ENCODE data around the gene RYR2.
"Not testable (repeated sequence)": the region's sequence is repeated elsewhere in the genome, so short reads cannot be mapped to it uniquely, and the experiment has no call there.

Gene RYR2

DNA sequence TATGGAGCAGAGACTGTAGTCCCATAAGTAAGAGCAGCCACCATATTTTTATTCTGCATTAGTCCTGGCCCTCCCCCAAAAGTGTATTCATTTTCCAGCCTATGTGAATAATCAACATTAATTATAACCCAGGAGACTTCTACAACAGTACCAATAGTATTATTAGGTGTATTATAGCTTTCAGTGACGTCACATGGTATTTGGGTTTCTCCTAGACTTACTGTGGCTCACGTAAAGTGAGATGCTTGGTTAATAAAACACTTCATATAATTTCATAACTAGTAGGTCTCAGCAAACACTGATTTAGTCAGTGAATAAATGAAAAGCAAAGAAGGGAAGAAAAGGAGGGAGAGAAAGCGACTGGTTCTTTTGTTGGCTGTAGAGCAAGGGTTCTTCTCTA is 762.5 kb downstream of the RYR2 start:
- TF ChIP-seq, protein P1, sequence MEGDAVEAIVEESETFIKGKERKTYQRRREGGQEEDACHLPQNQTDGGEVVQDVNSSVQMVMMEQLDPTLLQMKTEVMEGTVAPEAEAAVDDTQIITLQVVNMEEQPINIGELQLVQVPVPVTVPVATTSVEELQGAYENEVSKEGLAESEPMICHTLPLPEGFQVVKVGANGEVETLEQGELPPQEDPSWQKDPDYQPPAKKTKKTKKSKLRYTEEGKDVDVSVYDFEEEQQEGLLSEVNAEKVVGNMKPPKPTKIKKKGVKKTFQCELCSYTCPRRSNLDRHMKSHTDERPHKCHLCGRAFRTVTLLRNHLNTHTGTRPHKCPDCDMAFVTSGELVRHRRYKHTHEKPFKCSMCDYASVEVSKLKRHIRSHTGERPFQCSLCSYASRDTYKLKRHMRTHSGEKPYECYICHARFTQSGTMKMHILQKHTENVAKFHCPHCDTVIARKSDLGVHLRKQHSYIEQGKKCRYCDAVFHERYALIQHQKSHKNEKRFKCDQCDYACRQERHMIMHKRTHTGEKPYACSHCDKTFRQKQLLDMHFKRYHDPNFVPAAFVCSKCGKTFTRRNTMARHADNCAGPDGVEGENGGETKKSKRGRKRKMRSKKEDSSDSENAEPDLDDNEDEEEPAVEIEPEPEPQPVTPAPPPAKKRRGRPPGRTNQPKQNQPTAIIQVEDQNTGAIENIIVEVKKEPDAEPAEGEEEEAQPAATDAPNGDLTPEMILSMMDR (IDR thresholded peaks at IDR 0.05; ENCODE audit: insufficient read depth, low read depth, low read length, missing control alignments) = no peak
- no peak overlapping the region for H3K4me3 ChIP-seq (ENCODE audit: low read depth, low read length)
- DNase-seq (ENCODE audit: low read depth) = no peak

DNA sequence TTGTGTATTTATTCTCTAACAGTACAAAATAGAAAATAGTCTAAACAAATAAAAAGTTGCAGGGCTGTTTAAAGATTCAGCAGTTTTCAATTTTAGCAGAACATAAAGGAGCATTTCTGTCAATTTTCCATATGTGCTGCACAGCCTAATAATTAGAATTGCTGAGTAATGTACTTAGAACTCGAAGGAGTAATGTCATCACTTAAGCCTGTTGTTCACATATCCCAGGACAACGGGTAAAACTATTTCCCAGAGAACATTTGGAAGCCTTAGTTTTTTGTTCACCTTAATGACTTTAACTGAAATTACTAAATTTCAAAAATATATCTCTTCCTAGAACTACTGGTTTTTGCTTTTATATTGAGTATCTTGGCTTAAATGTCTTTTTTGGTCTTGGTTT is 767.1 kb downstream of the RYR2 start:
- TF ChIP-seq, protein P1 (IDR thresholded peaks at IDR 0.05; ENCODE audit: insufficient read depth, low read depth, low read length, missing control alignments) = no peak
- no peak for DNase-seq (ENCODE audit: low read depth)
- H3K4me3 ChIP-seq (ENCODE audit: low read depth, low read length) = no peak overlapping the region

DNA sequence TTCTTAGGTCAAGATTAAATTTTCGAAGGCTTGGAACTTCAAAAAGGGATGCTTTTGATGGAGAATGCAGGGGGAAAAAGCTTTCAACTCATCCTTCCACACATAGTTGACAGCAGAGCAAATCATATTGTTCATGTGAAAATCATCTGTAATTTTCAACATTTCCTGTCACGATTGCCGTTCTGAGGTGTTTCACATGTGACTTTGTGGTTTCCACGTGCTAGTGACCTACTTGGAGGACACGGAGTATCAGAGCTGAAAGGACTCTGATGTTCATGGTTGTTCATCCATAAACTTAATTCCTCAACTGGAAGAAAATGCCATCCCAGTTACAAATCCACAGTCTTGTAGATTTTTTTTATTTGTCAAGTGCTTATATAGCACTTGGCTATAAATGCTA is 769.6 kb downstream of the RYR2 start:
- no peak for DNase-seq (ENCODE audit: low read depth)
- TF ChIP-seq, protein P1 (IDR thresholded peaks at IDR 0.05; ENCODE audit: insufficient read depth, low read depth, low read length, missing control alignments) = no peak
- H3K4me3 ChIP-seq (ENCODE audit: low read depth, low read length) = no peak overlapping the region

DNA sequence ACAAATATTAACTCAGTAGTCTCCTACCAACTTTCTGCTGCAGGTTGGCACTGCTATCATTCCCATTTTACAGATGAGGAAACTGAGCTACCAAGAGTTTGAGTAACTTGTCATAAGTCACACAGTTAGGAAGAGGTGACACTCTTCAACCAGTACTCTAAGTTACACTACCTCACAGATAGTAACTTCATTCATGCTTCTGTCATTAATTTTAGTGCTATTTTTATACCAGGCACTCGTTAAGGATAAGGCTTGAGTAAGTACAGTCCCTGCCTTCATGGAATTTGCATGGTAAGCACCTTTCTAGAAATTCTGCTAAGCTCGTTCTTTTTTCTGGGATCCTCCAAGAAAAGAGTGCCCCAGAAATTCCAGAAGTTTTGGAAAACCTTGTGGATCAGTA is 770.1 kb downstream of the RYR2 start:
- no peak for DNase-seq (ENCODE audit: low read depth)
- TF ChIP-seq, protein P1 (IDR thresholded peaks at IDR 0.05; ENCODE audit: insufficient read depth, low read depth, low read length, missing control alignments) = no peak
- no peak overlapping the region for H3K4me3 ChIP-seq (ENCODE audit: low read depth, low read length)

DNA sequence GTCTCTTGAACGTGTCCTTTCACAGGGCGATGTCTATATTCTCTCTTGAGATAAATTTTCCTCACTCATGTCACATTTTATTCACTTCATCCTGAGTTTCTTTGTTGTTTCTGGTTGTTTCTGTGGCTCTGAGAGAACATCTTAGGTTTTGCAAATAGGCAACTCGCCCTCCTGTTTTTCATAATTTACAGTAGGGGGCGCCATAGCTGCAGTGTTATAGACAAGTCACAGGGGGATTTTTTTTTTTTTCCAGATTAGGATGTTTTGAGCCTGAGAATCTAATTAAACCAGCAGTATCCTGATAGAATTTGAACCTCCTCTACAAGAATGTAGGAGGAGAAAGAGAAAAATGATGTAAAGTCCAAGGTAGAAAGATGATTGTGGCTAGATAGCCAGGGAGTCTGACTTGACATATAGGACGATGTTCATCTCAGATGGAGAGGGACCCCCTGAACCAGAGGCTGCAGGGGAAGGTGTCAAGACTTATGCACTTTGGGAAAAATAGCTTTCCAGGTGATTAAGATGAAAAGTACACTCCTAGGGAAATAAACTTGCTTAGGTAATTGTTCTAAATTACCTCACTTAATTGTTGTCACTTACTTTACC is 772.4 kb downstream of the RYR2 start:
- H3K4me3 ChIP-seq (ENCODE audit: low read depth, low read length) = no peak overlapping the region
- TF ChIP-seq, protein P1 (IDR thresholded peaks at IDR 0.05; ENCODE audit: insufficient read depth, low read depth, low read length, missing control alignments) = peak; percentile 49
- DNase-seq (ENCODE audit: low read depth) = peak; percentile 18

DNA sequence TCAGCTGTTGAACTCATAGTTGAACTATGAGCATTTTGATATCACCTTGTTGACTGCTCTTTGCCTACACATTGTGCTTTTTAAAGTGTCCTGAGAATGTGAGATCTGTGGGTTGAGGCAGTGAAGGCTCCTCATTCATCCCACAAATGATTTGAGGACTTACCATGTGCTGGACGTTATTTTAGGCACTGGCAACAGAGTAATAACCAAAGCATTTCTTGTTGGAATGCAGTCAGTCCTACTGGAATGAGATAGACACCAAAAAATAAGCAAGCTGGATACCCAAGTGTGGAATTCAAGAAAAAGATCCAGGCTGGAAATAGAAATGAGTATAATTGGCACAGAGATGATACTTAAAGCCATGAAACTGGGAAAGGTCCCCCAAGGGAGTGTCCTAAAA is 775.3 kb downstream of the RYR2 start:
- H3K4me3 ChIP-seq (ENCODE audit: low read depth, low read length) = no peak overlapping the region
- DNase-seq (ENCODE audit: low read depth) = no peak
- TF ChIP-seq, protein P1 (IDR thresholded peaks at IDR 0.05; ENCODE audit: insufficient read depth, low read depth, low read length, missing control alignments) = no peak

DNA sequence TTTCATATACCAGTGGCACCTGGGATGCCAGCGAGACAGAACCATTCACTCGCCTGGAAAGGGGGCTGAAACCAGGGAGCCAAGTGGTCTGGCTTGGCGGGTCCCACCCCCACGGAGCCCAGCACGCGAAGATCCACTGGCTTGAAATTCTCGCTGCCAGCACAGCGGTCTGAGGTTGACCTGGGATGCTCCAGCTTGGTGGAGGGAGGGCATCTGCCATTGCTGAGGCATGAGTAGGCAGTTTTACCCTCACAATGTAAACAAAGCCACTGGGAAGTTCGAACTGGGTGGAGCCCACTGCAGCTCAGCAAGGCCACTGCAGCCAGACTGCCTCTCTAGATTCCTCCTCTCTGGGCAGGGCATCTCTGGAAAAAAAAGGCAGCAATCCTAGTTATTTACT is 778.6 kb downstream of the RYR2 start:
- DNase-seq (ENCODE audit: low read depth); H3K4me3 ChIP-seq (ENCODE audit: low read depth, low read length): not testable (repeated sequence)
